K562 (cell line): ENCODE data around the gene ECSCR. TPM values are rescaled to one million over a fixed set of nuclear protein-coding genes. Genes with fewer than 3 reads are reported as not detected.
A peak's percentile ranks its signal among the peaks of the same experiment; 100 is the strongest.

Experiments
- ATAC-seq: fragments of 200-7000 bp; cut with Tn5 transposase; 3 replicates; pipeline ENCODE4 v1.9.1; 2020; ENCODE audit warnings: moderate library complexity
- Bru-seq: library from RNA; stranded (reverse); fragments of 400-500 nt; gene quantifications from one replicate; lab custom pipeline; 2021; lab: Mats Ljungman, UMichigan
- BruChase-seq, 2 experiments: library from RNA; stranded (reverse); fragments of 400-500 nt; gene quantifications; one replicate each; lab custom pipeline; 2021; lab: Mats Ljungman, UMichigan
- BruUV-seq: library from RNA; stranded (reverse); fragments of 400-500 nt; replicated peaks from 2 replicates; lab custom pipeline; 2021; lab: Mats Ljungman, UMichigan
- CTCF ChIA-PET: fragments of 300-600 bp; formaldehyde crosslinking; extraction: SDS; loops from one replicate; lab custom pipeline; 2021; ENCODE audit warnings: low intra/inter-chr PET ratio; lab: Yijun Ruan, JAX
- POLR2A ChIA-PET: fragments of 300-600, 350-650 bp; sonication (Branson Sonifier 250); formaldehyde crosslinking; extraction: SDS; loops from one replicate; lab custom pipeline; 2021; ENCODE audit warnings: antibody characterized with exemption, inconsistent platforms; lab: Yijun Ruan, JAX
- DNase-seq, 4 experiments: peaks; one replicate each; pipeline versions ENCODE4 v3.0.0 to v3.0.0-alpha.2; 2011 to 2018; ENCODE audit warnings: low spot score in 3 of 4, mixed read lengths in 3 of 4; ENCODE audit errors: extremely low read depth in 1 of 4
- FAIRE-seq: peaks from 2 replicates; lab custom pipeline; 2011; peaks lifted over from hg19 to GRCh38; lab: Jason Lieb, UNC
- H2AFZ ChIP-seq: 2 replicates; pipeline ENCODE4 v1.6.0; 2011; ENCODE audit warnings: low read depth, low read length, control low read depth, inconsistent platforms
- H3K27ac ChIP-seq: fragments of 200-600 bp; 3 replicates; pipeline ENCODE4 v1.8.0; 2011; ENCODE audit warnings: low read depth, mild to moderate bottlenecking, control low read depth, inconsistent platforms, low read length, moderate library complexity, mixed read lengths; ENCODE audit errors: extremely low read depth
- H3K27me3 ChIP-seq, 2 experiments: fragments of 300-600 bp in 1 of 2; 2 replicates in 1 of 2; 3 replicates in 1 of 2; pipeline versions ENCODE4 v1.6.0 to v1.8.0; 2011; ENCODE audit warnings: inconsistent platforms in 2 of 2, low read length in 2 of 2, mild to moderate bottlenecking in 1 of 2, mixed read lengths in 1 of 2, moderate library complexity in 1 of 2; ENCODE audit not compliant: control insufficient read depth in 2 of 2, insufficient read depth in 2 of 2
- H3K36me3 ChIP-seq: fragments of 300-600 bp; 3 replicates; pipeline ENCODE4 v1.8.0; 2011; ENCODE audit warnings: mild to moderate bottlenecking, low read length, inconsistent platforms; ENCODE audit not compliant: control insufficient read depth, insufficient read depth
- H3K4me1 ChIP-seq, 2 experiments: fragments of 200-600 bp in 1 of 2; replicated peaks in 1 of 2; 2 replicates in 1 of 2; 3 replicates in 1 of 2; pipeline versions ENCODE4 v1.5.1 to v1.8.0; 2011; ENCODE audit warnings: inconsistent platforms in 2 of 2, low read length in 2 of 2, mild to moderate bottlenecking in 1 of 2, mixed read lengths in 1 of 2, moderate library complexity in 1 of 2; ENCODE audit not compliant: control insufficient read depth in 2 of 2, insufficient read depth in 2 of 2
- H3K4me2 ChIP-seq: 2 replicates; pipeline ENCODE4 v1.6.1; 2011; ENCODE audit warnings: low read length, control low read depth, inconsistent platforms, mixed read lengths; ENCODE audit not compliant: insufficient read depth
- H3K4me3 ChIP-seq: fragments of 200-600 bp; sonication (generic), shearing (Covaris generic); 2 replicates; pipeline ENCODE4 v1.5.1; 2016; ENCODE audit warnings: control low read depth, inconsistent platforms
- H3K79me2 ChIP-seq: fragments of 200-600 bp; 3 replicates; pipeline ENCODE4 v1.8.0; 2011; ENCODE audit warnings: low read length, inconsistent platforms; ENCODE audit not compliant: control insufficient read depth, insufficient read depth
- H3K9ac ChIP-seq, 2 experiments: 2 replicates each; pipeline versions ENCODE4 v1.6.0 to v1.6.1; 2011; ENCODE audit warnings: low read depth in 2 of 2, low read length in 2 of 2, control low read depth in 1 of 2, inconsistent platforms in 1 of 2, mild to moderate bottlenecking in 1 of 2, mixed read lengths in 1 of 2; ENCODE audit not compliant: insufficient read depth in 1 of 2
- H3K9me1 ChIP-seq: one replicate; pipeline ENCODE4 v1.6.0; 2011; ENCODE audit warnings: inconsistent platforms, mild to moderate bottlenecking, low read length, moderate library complexity; ENCODE audit not compliant: control insufficient read depth, insufficient read depth
- H3K9me3 ChIP-seq: replicated peaks from 2 replicates; pipeline ENCODE4 v1.5.1; 2011; ENCODE audit warnings: low read depth, low read length, inconsistent platforms; ENCODE audit not compliant: control insufficient read depth, insufficient read depth
- H4K20me1 ChIP-seq: replicated peaks from 2 replicates; pipeline ENCODE4 v1.6.1; 2011; ENCODE audit warnings: low read length, inconsistent platforms, mixed read lengths; ENCODE audit not compliant: control insufficient read depth, insufficient read depth
- GTF2B ChIP-seq: IDR thresholded peaks from 2 replicates; pipeline ENCODE4 v1.6.1; 2011; ENCODE audit not compliant: insufficient read length; ENCODE audit errors: extremely low read depth
- MITF ChIP-seq: IDR thresholded peaks from 2 replicates; pipeline ENCODE4 v1.6.1; 2014; ENCODE audit warnings: antibody characterized with exemption
- U2AF2 ChIP-seq: fragments of 200-400 bp; formaldehyde crosslinking; optimal IDR thresholded peaks from 2 replicates; pipeline ENCODE3; 2017; ENCODE audit warnings: low read depth, mild to moderate bottlenecking, low read length
- ZFP36 ChIP-seq: fragments of 150-350 bp; IDR thresholded peaks from 2 replicates; pipeline ENCODE4 v1.6.1; 2018; ENCODE audit warnings: low read length, low read depth; ENCODE audit not compliant: partially characterized antibody
- WGBS: fragments of 100-300 bp; shearing (Covaris generic); methylation state at CpG from one replicate; pipeline ENCODE4 v1.1.6; 2016; ENCODE audit warnings: low coverage, mixed read lengths; ENCODE audit not compliant: insufficient coverage; ENCODE audit errors: missing lambda C conversion rate; 5-methylcytosine and 5-hydroxymethylcytosine counted together
- in situ Hi-C: fragments of 300-500 bp; cut with MboI; formaldehyde crosslinking; loops from 4 replicates; pipeline ENCODE4 v1.15.0; 2018; ENCODE audit warnings: inconsistent platforms, mixed read lengths
- intact Hi-C: fragments of 100-400 bp; cut with micrococcal nuclease; formaldehyde crosslinking; loops from 2 replicates; pipeline ENCODE4 v1.14.2; 2022
- long read RNA-seq, 3 experiments: library from polyadenylated mRNA in 2 of 3; library from RNA in 1 of 3; unstranded in 2 of 3; stranded (forward) in 1 of 3; transcript quantifications; one replicate each; pipeline ENCODE4 v2.0.0, GENCODE V29; 2019 to 2022
- polyA minus RNA-seq, 3 experiments: library from RNA; depleted of rRNA, polyadenylated mRNA; stranded (reverse); fragments of >200 nt; gene quantifications; 2 replicates each; pipeline ENCODE4 v1.2.3, GENCODE V29; 2011
- polyA plus RNA-seq, 8 experiments: library from polyadenylated mRNA; depleted of rRNA in 4 of 8; stranded (reverse) in 5 of 8; unstranded in 3 of 8; fragments of >200 nt; fragmentation: Nextera tagmentation in 2 of 8; fragmentation: Illumina TruSeq in 1 of 8; extraction: Ambion mirVana in 2 of 8; extraction: Trizol in 1 of 8; gene quantifications; 2 replicates each; pipeline versions ENCODE4 v1.2.1 to v1.2.3, GENCODE V29; 2011 to 2014; ENCODE audit warnings: inconsistent platforms in 1 of 8, missing spikeins in 1 of 8
- total RNA-seq, 7 experiments: library from RNA; depleted of rRNA in 6 of 7; stranded (reverse); fragments of >200 nt in 6 of 7; fragmentation: Illumina TruSeq in 2 of 7; extraction: Trizol in 2 of 7; gene quantifications; 2 replicates each; pipeline versions ENCODE4 v1.2.1 to v1.2.3, GENCODE V29; 2011 to 2021; ENCODE audit warnings: low replicate concordance in 1 of 7

ECSCR gene
- total RNA-seq (2011; cell fraction: chromatin; rRNA removed; ENCODE audit: low replicate concordance), result not detected in 2 replicates
- not detected in 2 replicates for total RNA-seq (2011; cell fraction: nucleolus; rRNA removed)
- not detected in 2 replicates for total RNA-seq (2011; cell fraction: nucleoplasm; rRNA removed)
- total RNA-seq (2014; rRNA removed), result not detected in 2 replicates
- not detected in 2 replicates for total RNA-seq (2014; rRNA removed; fragmentation: Illumina TruSeq; extraction: Trizol)
- total RNA-seq (2015; rRNA removed; fragmentation: Illumina TruSeq; extraction: Trizol), result not detected in 2 replicates
- total RNA-seq (2021), result not detected in 2 replicates
- 0.07 and 0.10 TPM in 2 replicates for polyA plus RNA-seq (2011; rRNA removed)
- polyA plus RNA-seq (2011; cell fraction: cytosol; rRNA removed), result 0.16 and 0.22 TPM in 2 replicates
- polyA plus RNA-seq (2011; cell fraction: nucleus; rRNA removed), result 0.26 TPM in 1 of 2 replicates, not detected in the other
- 0.12 and 0.19 TPM in 2 replicates for polyA plus RNA-seq (2012)
- polyA plus RNA-seq (2014; fragmentation: Illumina TruSeq; extraction: Trizol), result not detected in 2 replicates
- polyA plus RNA-seq (2014; fragmentation: Nextera tagmentation; extraction: Ambion mirVana), result under 1 TPM; 0.13 to 0.25 TPM
- polyA plus RNA-seq (2014; rRNA removed), result not detected in 2 replicates
- polyA minus RNA-seq (2011; rRNA and poly(A)+ RNA removed), result not detected in 2 replicates
- not detected in 2 replicates for polyA minus RNA-seq (2011; cell fraction: cytosol; rRNA and poly(A)+ RNA removed)
- polyA minus RNA-seq (2011; cell fraction: nucleus; rRNA and poly(A)+ RNA removed), result not detected in 2 replicates
- Bru-seq, nascent RNA, result not detected
- BruChase-seq, experiment 1, labeled RNA remaining after a 2-hour chase, result not detected
- BruChase-seq, experiment 2, labeled RNA remaining after a 6-hour chase, result not detected
- long read RNA-seq, experiment 1, result 0 reads
- long read RNA-seq, experiment 2, result 0 reads
- long read RNA-seq, experiment 3, result 0 reads

GRCh38 chr5:139462586-139463276 lies at the start of gene ECSCR:
ECSCR (minus strand) TSS chr5:139462743; CDS start chr5:139462670, 73 bp downstream.
- no peaks in the 10 kb centered on the region for H3K9me3 ChIP-seq
- in situ Hi-C loops, result no loop called here
- 58% methylated on average over 7 of the region's 10 CpGs for WGBS
- no peak within 1 kb of the TSS for H3K4me2 ChIP-seq
- no peak for ATAC-seq
- no TSS peak for BruUV-seq
- H2AFZ ChIP-seq, result no peak within 1 kb of the TSS
- ChIA-PET CTCF (no interaction called here), POLR2A (interaction anchor here (0.6 kb wide), 1 partner anchor 41 kb away, joined by 3 read pairs; no protein-coding TSS in a partner anchor)
- H3K27me3 ChIP-seq, result no peaks in the 10 kb centered on the region
- no peaks in the 10 kb centered on the region for H4K20me1 ChIP-seq
- peak within 1 kb of the TSS in 1 of 2 experiments; percentile 73; a peak in 2 of 4 replicates for H3K9ac ChIP-seq
- no peak for FAIRE-seq
- no peak within 1 kb of the TSS for H3K4me3 ChIP-seq
- H3K4me1 ChIP-seq, result peaks cover 0 to 3% of the 10 kb centered on the region in 2 experiments; a peak in 3 of 5 replicates
- DNase-seq, result peak in 1 of 4 experiments; percentile 6
- H3K27ac ChIP-seq, result no peak within 1 kb of the TSS
- no peaks in the 10 kb centered on the region for H3K36me3 ChIP-seq
- intact Hi-C loops, result no loop called here
- H3K9me1 ChIP-seq, result no peaks in the 10 kb centered on the region
- H3K79me2 ChIP-seq, result no peaks in the 10 kb centered on the region
- TF ChIP-seq U2AF2 (no peak), GTF2B (no peak), ZFP36 (no peak), MITF (no peak)
